ENCODE results near the gene HPX.

The HPX gene

GRCh38 chr11:6389905-6390717 lies 50.7 kb downstream of the HPX start, which contains the start of gene SMPD1:
SMPD1 (plus strand) TSS chr11:6390474; CDS start chr11:6390599, 125 bp downstream.
- DNase-seq (ENCODE audit: low spot score): peak; percentile 95

- DNase-seq (ENCODE audit: low spot score): no peak
Observed at GRCh38 chr11:6388748-6389147, 52.0 kb downstream of the HPX start.

- DNase-seq (ENCODE audit: low spot score): no peak
Observed at GRCh38 chr11:6387811-6388599, 52.8 kb downstream of the HPX start.

GRCh38 chr11:6385046-6385777 lies 55.6 kb downstream of the HPX start:
- no peak for DNase-seq (ENCODE audit: low spot score)

Measured in Ammon's horn (tissue), 1 donor.